Measurements from ENCODE around the gene TMED1. TPM values are rescaled to one million over a fixed set of nuclear protein-coding genes. Genes with fewer than 3 reads are reported as not detected.

The TMED1 gene
- total and polyA plus RNA-seq, 2 of the 13 experiments (the other 11 are each of a cell fraction or from before 2014, with no cell fraction given) = 48.3 to 51.8 TPM

DNA sequence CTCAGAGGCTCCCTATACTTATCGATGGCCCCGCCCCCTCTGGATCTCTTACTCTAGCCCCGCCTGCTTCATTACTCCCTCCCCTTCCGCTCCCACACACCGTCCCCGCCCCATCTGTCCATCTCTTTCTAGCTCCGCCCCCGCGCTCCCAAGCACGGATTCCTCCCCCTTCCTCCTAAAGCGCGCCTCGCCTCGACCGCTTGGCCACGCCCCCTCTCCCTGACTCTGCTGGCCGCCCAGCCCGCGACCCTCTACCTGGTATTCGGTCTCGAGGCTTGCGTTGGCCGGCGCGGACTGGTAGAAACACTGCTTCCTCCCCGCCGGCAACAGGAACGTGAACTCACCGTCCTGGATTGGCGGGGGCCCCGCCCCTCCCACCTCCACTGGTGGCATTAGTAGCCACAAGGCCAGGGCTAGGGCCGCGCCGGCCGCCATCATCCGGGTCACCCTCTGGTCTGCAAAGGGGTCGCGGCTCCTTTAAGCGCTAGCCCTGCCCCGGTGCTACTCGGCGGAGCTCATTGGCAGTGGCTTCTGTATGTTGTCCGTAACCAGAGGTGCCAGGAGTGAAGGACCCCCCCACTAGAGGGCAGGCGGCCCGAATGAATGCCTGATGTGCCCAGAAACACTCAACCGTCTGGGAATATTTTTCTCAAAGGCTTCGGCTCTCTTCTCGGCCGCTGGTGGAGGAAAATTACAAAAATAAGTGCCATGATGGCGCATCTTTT is at the start of gene TMED1 (continued):
- TF ChIP-seq HDAC2 (CRISPR knock-in tag; IDR thresholded peaks at IDR 0.05) (no peak; the same call in 1 of the 2 replicates), ZNF10 (CRISPR knock-in tag; IDR thresholded peaks at IDR 0.05; ENCODE audit: borderline replicate concordance, low read depth) (no peak), JDP2 (CRISPR knock-in tag; IDR thresholded peaks at IDR 0.05; ENCODE audit: borderline replicate concordance) (no peak), THYN1 (CRISPR knock-in tag; IDR thresholded peaks at IDR 0.05; ENCODE audit: borderline replicate concordance, low read depth) (no peak), ZNF703 (CRISPR knock-in tag; IDR thresholded peaks at IDR 0.05; ENCODE audit: borderline replicate concordance) (no peak), MTA1 (CRISPR knock-in tag; IDR thresholded peaks at IDR 0.05; ENCODE audit: borderline replicate concordance) (peak; percentile 15; the same call in 1 of the 2 replicates), ZSCAN29 (CRISPR knock-in tag; conservative IDR thresholded peaks at IDR 0.05) (peak; percentile 90; the same call in 1 of the 2 replicates), ZFP37 (CRISPR knock-in tag; IDR thresholded peaks at IDR 0.05; ENCODE audit: borderline replicate concordance) (no peak), MAFF (IDR thresholded peaks at IDR 0.05; ENCODE audit: low read depth, low read length) (no peak), ZFP62 (CRISPR knock-in tag; IDR thresholded peaks at IDR 0.05) (no peak), JUND (CRISPR knock-in tag; IDR thresholded peaks at IDR 0.05) (no peak), HDAC6 (IDR thresholded peaks at IDR 0.05; ENCODE audit: low read depth, low read length) (0 out of 2 replicates have a peak, but pooled peaks have one; percentile 70), TBX2 (CRISPR knock-in tag; IDR thresholded peaks at IDR 0.05; ENCODE audit: borderline replicate concordance) (peak; percentile 71)
- TF ChIP-seq, protein P1, sequence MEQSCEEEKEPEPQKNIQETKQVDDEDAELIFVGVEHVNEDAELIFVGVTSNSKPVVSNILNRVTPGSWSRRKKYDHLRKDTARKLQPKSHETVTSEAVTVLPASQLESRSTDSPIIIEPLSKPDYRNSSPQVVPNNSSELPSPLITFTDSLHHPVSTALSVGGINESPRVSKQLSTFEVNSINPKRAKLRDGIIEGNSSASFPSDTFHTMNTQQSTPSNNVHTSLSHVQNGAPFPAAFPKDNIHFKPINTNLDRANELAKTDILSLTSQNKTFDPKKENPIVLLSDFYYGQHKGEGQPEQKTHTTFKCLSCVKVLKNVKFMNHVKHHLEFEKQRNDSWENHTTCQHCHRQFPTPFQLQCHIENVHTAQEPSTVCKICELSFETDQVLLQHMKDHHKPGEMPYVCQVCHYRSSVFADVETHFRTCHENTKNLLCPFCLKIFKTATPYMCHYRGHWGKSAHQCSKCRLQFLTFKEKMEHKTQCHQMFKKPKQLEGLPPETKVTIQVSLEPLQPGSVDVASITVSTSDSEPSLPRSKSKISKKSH (CRISPR knock-in tag; IDR thresholded peaks at IDR 0.05; ENCODE audit: borderline replicate concordance) = no peak
- TF ChIP-seq, protein P2, sequence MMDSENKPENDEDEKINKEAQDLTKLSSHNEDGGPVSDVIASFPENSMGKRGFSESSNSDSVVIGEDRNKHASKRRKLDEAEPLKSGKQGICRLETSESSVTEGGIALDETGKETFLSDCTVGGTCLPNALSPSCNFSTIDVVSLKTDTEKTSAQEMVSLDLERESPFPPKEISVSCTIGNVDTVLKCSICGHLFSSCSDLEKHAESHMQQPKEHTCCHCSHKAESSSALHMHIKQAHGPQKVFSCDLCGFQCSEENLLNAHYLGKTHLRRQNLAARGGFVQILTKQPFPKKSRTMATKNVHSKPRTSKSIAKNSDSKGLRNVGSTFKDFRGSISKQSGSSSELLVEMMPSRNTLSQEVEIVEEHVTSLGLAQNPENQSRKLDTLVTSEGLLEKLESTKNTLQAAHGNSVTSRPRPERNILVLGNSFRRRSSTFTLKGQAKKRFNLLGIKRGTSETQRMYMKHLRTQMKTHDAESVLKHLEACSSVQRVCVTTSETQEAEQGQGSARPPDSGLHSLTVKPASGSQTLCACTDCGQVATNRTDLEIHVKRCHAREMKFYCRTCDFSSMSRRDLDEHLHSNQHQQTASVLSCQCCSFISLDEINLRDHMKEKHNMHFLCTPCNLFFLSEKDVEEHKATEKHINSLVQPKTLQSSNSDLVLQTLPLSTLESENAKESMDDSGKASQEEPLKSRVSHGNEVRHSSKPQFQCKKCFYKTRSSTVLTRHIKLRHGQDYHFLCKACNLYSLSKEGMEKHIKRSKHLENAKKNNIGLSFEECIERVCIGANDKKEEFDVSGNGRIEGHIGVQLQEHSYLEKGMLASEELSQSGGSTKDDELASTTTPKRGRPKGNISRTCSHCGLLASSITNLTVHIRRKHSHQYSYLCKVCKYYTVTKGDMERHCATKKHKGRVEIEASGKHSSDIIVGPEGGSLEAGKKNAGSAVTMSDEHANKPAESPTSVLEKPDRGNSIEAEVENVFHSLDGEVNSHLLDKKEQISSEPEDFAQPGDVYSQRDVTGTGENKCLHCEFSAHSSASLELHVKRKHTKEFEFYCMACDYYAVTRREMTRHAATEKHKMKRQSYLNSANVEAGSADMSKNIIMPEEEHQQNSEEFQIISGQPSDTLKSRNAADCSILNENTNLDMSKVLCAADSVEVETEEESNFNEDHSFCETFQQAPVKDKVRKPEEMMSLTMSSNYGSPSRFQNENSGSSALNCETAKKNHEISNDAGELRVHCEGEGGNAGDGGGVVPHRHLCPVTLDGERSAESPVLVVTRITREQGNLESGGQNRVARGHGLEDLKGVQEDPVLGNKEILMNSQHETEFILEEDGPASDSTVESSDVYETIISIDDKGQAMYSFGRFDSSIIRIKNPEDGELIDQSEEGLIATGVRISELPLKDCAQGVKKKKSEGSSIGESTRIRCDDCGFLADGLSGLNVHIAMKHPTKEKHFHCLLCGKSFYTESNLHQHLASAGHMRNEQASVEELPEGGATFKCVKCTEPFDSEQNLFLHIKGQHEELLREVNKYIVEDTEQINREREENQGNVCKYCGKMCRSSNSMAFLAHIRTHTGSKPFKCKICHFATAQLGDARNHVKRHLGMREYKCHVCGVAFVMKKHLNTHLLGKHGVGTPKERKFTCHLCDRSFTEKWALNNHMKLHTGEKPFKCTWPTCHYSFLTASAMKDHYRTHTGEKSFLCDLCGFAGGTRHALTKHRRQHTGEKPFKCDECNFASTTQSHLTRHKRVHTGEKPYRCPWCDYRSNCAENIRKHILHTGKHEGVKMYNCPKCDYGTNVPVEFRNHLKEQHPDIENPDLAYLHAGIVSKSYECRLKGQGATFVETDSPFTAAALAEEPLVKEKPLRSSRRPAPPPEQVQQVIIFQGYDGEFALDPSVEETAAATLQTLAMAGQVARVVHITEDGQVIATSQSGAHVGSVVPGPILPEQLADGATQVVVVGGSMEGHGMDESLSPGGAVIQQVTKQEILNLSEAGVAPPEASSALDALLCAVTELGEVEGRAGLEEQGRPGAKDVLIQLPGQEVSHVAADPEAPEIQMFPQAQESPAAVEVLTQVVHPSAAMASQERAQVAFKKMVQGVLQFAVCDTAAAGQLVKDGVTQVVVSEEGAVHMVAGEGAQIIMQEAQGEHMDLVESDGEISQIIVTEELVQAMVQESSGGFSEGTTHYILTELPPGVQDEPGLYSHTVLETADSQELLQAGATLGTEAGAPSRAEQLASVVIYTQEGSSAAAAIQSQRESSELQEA (CRISPR knock-in tag; IDR thresholded peaks at IDR 0.05; ENCODE audit: not compliant biosample characterization) = no peak
- TF ChIP-seq, protein P3, sequence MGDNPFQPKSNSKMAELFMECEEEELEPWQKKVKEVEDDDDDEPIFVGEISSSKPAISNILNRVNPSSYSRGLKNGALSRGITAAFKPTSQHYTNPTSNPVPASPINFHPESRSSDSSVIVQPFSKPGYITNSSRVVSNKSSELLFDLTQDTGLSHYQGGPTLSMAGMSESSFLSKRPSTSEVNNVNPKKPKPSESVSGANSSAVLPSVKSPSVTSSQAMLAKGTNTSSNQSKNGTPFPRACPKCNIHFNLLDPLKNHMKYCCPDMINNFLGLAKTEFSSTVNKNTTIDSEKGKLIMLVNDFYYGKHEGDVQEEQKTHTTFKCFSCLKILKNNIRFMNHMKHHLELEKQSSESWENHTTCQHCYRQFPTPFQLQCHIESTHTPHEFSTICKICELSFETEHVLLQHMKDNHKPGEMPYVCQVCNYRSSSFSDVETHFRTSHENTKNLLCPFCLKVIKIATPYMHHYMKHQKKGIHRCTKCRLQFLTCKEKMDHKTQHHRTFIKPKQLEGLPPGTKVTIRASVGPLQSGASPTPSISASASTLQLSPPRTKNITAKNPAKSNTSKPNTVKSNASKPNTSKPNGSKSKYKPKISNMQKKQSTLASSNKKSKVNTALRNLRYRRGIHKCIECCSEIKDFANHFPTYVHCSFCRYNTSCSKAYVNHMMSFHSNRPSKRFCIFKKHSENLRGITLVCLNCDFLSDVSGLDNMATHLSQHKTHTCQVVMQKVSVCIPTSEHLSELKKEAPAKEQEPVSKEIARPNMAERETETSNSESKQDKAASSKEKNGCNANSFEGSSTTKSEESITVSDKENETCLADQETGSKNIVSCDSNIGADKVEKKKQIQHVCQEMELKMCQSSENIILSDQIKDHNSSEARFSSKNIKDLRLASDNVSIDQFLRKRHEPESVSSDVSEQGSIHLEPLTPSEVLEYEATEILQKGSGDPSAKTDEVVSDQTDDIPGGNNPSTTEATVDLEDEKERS (CRISPR knock-in tag; IDR thresholded peaks at IDR 0.05) = no peak
